GM23338 (cell line): Measurements from ENCODE around the gene KCNT1.

ENCODE experiments used
- CREB1 ChIP-seq: fragments of 250-450 bp; sonication (Bioruptor Pico); IDR thresholded peaks from 2 replicates; pipeline ENCODE4 v1.5.0; 2020; ENCODE audit warnings: low read depth, mild to moderate bottlenecking, moderate library complexity
- CTCF ChIP-seq, 2 experiments: fragments of 200-600 bp in 1 of 2; sonication (generic) in 1 of 2; conservative IDR thresholded peaks; 2 replicates each; pipeline versions ENCODE4 v1.5.1 to v1.6.1; 2016 to 2017; ENCODE audit warnings: antibody characterized with exemption in 2 of 2, low read depth in 2 of 2, mild to moderate bottlenecking in 2 of 2, moderate library complexity in 1 of 2
- ETS1 ChIP-seq: IDR thresholded peaks from 2 replicates; pipeline ENCODE4 v1.6.1; 2016; ENCODE audit warnings: antibody characterized with exemption
- EZH2 ChIP-seq: fragments of 200-600 bp; sonication (generic); IDR thresholded peaks from one replicate; pipeline ENCODE4 v1.8.0; 2017; ENCODE audit warnings: antibody characterized with exemption, mild to moderate bottlenecking, low read depth; ENCODE audit not compliant: unreplicated experiment
- EZH2phosphoT487 ChIP-seq: fragments of 200-600 bp; sonication (generic); IDR thresholded peaks from one replicate; pipeline ENCODE4 v1.8.1; 2018; ENCODE audit warnings: antibody characterized with exemption; ENCODE audit not compliant: unreplicated experiment
- JUNB ChIP-seq: IDR thresholded peaks from one replicate; pipeline ENCODE4 v1.6.1; 2016; ENCODE audit warnings: antibody characterized with exemption; ENCODE audit not compliant: unreplicated experiment
- NANOG ChIP-seq: IDR thresholded peaks from 2 replicates; pipeline ENCODE4 v1.6.1; 2016; ENCODE audit warnings: antibody characterized with exemption, borderline replicate concordance
- POLR2AphosphoS5 ChIP-seq: IDR thresholded peaks from 2 replicates; pipeline ENCODE4 v1.6.1; 2016; ENCODE audit warnings: antibody characterized with exemption, low read depth
- REST ChIP-seq: IDR thresholded peaks from one replicate; pipeline ENCODE4 v1.6.1; 2018; ENCODE audit warnings: antibody characterized with exemption; ENCODE audit not compliant: unreplicated experiment
- STAT1 ChIP-seq: IDR thresholded peaks from one replicate; pipeline ENCODE4 v1.6.1; 2016; ENCODE audit warnings: antibody characterized with exemption; ENCODE audit not compliant: unreplicated experiment
- ZNF114 ChIP-seq: fragments of 250-450 bp; sonication (Bioruptor Pico); IDR thresholded peaks from 2 replicates; pipeline ENCODE4 v1.5.0; 2020; ENCODE audit warnings: mild to moderate bottlenecking, moderate library complexity
- ZNF331 ChIP-seq: fragments of 250-450 bp; sonication (Bioruptor Pico); IDR thresholded peaks from 2 replicates; pipeline ENCODE4 v1.5.0; 2020; ENCODE audit warnings: low read depth, mild to moderate bottlenecking, moderate library complexity

DNA sequence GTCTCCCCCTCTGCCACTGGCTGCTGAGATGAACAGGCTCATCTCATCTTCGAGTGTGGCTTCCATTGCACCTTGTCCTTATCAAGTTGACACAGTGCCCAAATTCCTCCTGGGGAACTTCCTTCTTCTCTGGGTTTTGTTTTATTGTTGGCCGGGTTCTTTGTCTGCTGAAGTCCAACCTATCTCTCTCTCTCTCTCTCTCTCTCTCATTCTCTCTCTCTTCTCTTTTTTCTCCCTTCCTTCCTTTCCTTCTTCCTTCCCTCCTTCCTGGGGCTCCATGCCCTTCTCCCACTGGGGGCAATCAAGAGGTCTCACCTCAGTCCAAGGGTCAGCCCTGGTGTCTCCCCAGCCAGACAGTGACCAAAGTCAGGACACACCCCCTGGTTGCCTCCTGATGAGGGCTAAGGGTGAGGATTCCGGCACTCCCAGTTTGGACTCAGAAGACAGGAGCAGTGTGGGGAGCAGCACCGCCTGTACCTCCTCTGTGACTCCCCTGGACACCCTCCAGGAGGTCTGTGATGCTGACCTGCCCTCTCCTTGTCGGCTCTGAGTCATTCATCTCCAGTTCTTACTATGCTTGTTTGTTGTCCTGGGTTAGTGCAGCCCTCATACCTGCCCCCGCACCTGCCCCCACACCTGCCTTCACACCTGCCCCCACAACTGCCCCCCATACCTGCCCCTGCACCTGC is 30.7 kb downstream of the KCNT1 start:
- TF ChIP-seq CTCF (conservative IDR thresholded peaks at IDR 0.05; ENCODE audit: low read depth in 2 of 2): no peak
- no peak for TF ChIP-seq EZH2phosphoT487
- TF ChIP-seq CREB1 (CRISPR knock-in tag): no peak
- no peak for TF ChIP-seq ETS1
- no peak for TF ChIP-seq JUNB
- no peak for TF ChIP-seq POLR2AphosphoS5
- TF ChIP-seq REST: no peak
- TF ChIP-seq EZH2: no peak
- TF ChIP-seq STAT1: no peak
- TF ChIP-seq ZNF114 (CRISPR knock-in tag): no peak
- TF ChIP-seq ZNF331 (CRISPR knock-in tag): no peak
- no peak for TF ChIP-seq NANOG
